Measurements from ENCODE around the gene DCTN1.

The DCTN1 gene

GRCh38 chr2:74413001-74413698, 33.0 kb upstream of the DCTN1 start:
- DNase-seq: peak in 1 of 2 donors; percentile 24

- no peak for DNase-seq
Measured at GRCh38 chr2:74407682-74408081, 27.6 kb upstream of the DCTN1 start.

- DNase-seq: no peak
Measured at GRCh38 chr2:74406035-74406434, 25.9 kb upstream of the DCTN1 start.

GRCh38 chr2:74401891-74402290, 21.8 kb upstream of the DCTN1 start:
- DNase-seq: no peak

GRCh38 chr2:74399785-74400184, 19.7 kb upstream of the DCTN1 start:
- peak; percentile 11 to 48 for DNase-seq

- no peak for DNase-seq
Measured at GRCh38 chr2:74396149-74396548, 16.0 kb upstream of the DCTN1 start.

DNA sequence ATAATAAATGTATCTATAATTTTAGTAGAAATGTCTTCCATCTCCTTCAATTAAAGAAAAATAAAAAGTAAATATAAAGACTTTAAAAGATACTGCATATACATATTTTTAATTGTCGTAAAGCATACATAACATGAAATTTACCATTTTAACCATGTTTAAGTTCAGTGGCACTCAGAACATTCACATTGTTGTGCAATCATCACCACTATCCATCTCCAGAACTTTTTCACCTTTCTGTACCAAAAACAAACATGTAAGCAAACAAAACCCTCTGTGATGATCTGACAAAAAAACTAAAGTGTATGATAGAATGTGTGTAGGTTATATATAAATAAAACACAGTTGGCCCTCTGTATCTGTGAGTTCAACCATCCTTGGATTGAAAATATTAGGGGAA, 13.4 kb upstream of the DCTN1 start:
- no peak for DNase-seq

DNA sequence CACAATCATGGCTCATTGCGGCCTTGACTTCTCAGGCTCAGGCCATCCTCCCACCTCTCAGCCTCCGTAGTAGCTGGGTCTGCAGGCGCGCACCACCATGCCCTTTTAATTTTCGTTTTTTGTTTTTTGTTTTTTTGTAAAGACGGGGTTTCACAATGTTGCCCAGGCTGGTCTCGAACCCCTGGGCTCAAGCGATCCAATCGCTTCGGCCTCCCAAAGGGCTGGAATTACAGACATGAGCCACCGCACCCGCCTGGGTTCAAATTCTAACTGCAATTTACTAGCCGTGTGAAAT, 12.3 kb upstream of the DCTN1 start:
- no peak for DNase-seq

GRCh38 chr2:74391580-74392448, 11.7 kb upstream of the DCTN1 start:
- DNase-seq: peak; percentile 95 to 96

GRCh38 chr2:74391209-74391579, 11.1 kb upstream of the DCTN1 start:
- no peak for DNase-seq

DNA sequence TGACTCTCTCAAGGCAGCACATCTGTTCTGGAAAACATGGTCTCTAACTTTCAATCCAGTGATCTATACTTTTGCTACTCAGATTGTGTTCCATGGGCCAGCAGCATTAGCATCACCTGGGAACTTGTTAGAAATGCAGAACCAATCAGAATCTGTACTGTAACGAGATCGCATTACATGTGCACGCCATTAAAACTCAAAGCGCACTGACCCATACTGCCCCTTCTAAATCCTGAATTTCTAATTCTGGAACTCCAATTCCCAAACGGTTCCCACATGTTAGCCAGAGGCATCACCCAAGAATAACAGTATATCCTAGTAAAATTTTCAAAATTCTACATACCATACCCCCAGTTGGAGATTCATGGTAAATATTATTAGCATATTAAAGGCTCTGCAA, 10.5 kb upstream of the DCTN1 start:
- DNase-seq: no peak

- DNase-seq: no peak
Measured at GRCh38 chr2:74387346-74387745, 7.2 kb upstream of the DCTN1 start.

- no peak for DNase-seq
Measured at GRCh38 chr2:74385396-74385795, 5.3 kb upstream of the DCTN1 start.

DNA sequence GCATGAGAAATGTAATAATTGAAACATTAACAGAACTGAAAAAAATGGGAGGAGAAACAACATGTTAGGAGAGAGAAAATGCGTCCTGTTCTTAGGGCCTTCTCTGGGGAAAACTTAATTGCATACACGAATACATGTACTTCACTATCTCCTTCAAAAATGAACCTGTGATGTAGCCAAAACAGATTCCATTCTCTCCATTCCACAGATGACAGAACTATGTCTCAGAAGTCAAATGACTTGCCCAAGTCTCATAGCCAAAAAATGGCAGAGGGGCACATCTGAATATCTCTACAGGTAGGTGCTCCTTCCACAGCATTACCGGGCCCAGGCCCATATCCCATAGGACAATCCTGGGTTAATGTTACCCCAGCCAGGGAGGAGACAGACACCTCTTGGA, 3.9 kb upstream of the DCTN1 start:
- DNase-seq: no peak

DNA sequence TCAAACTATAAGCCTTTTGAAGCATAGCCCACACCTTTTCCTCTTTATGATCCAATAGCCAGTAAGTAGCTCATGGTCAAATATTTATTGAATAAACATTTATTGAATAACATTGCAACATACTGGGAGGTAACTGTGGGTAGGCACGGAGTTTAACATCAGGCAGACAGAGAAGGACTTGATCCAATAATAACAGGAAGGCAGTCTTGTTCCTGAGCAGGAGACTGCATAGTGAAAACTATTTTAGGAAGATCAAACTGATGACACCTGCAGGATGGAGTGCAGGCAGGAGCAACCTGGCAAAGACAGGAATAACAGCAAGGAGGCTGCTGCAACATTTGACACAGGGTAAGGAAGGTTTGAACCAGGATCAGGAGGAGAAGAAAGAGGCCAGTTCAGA, 3.1 kb upstream of the DCTN1 start:
- DNase-seq: no peak

DNA sequence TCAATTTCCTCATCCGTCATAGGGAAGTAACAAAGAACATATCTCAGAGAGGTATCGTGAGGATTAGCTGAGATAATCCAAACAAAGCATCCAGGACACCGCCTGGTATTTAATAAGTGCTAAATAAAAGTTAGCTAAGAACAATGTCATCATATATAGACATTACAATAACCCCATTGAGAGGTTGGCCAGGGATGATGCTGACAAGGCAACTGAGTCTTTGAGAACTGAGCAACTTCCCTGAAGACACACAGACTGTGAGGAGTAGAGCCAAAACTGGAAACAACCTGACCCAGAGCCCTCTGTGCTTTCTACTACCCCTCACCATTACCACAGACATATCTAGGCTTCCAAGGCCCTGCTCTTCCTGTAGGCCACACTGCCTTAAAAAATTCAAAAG, 1.6 kb upstream of the DCTN1 start:
- DNase-seq: no peak

DNA sequence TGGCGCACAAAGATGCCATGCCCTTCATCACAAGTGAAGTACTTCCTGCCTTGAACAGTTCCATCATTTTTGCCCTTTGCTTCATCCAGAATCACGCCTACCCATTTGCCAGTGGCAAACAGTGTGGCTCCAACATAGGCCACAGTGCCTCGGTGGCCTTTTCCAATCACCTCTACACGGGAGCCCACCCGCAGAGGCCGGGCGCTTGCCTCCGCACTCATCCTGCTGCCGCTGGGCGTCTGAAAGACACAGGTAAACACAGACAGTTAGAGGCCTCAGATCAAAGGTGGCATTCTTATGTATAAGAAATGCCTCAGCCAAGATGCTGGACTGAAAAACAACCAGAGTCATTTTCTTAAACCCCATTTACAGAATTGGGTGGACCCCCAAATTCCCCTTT, 2.1 kb downstream of the DCTN1 start:
- no peak for DNase-seq

DNA sequence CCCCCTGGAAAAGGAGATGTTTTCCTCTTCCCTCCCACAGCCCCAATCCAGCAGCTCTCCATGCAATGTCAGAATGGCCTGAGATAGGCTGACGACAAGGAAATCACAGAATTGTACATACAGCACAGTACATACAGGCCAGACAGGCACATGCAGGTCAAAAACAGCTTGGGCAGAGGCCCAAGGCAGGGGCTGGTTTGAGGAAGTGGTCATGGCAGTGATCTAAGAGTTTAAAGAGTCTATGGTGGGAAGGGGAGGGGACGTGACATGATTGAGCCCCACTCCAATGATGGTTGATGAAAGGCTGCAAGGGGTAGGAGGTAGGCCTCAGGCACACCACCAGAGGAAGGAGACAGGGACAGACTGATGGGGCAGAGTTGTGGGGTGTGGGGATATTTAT, 4.3 kb downstream of the DCTN1 start:
- no peak for DNase-seq

GRCh38 chr2:74374509-74375205, 5.5 kb downstream of the DCTN1 start:
- DNase-seq: no peak

DNA sequence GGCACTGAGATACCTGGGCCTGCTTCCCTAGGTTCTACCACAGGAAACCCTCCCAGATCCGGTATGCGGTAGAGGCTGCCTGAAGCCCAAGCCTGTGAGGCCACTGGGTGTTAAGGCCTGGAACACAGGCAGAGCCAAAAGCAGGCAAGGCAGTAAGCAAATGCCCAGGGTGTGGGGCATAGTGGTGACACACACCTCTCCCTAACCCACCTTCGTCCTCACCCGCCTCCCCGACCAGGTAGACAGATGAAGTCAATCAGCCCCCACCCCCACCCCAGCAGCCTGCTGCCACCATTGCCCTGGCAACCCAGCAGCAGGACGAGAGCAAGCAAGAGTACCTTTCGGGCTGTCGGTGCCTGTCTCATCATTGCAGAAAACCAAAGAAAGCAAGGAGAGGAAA, 6.1 kb downstream of the DCTN1 start:
- DNase-seq: no peak

GRCh38 chr2:74373221-74373676, 6.9 kb downstream of the DCTN1 start:
- DNase-seq: no peak

DNA sequence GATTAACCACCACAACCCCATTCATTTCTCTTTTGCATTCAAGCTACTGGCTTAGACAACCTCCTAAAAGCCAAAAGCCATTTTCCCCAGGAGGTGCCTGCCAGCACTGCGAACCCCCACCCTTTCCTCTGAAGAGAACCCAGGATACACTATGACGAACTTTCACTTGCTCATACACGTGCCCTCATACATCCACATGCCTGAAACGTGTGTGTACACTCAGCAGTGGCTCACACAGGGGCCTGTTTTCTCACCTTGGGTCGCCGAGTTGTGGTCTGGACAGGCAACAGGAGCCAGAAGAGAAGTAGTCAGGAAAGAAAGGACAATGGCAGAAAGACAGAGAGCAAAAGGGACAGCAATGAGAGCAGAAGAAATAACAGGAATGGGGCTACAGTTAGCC, 7.4 kb downstream of the DCTN1 start:
- DNase-seq: no peak

GRCh38 chr2:74371421-74371820, 8.7 kb downstream of the DCTN1 start:
- DNase-seq: no peak

GRCh38 chr2:74369976-74370375, 10.1 kb downstream of the DCTN1 start:
- no peak for DNase-seq

All from inflammatory macrophage (primary cell).